Activated CD8-positive, alpha-beta T cell treated with anti-CD3 and anti-CD28 coated beads, Interleukin-2, amount 10 ng/mL, durations not matched to agents 7 days and 5 days (primary cell): ENCODE results near the gene DIAPH2. TPM values are rescaled to one million over a fixed set of nuclear protein-coding genes. Genes with fewer than 3 reads are reported as not detected.

Experiments used
- ATAC-seq: fragments of 150-1000 bp; cut with Tn5 transposase; one replicate; pipeline ENCODE4 v1.10.0; 2021; ENCODE audit warnings: moderate library complexity
- CTCF ChIA-PET: fragments of 350-600 bp; sonication (Branson Sonifier 250); formaldehyde crosslinking; loops from one replicate; lab custom pipeline; 2021; ENCODE audit warnings: antibody characterized with exemption; lab: Charles Lee
- POLR2A ChIA-PET: fragments of 350-600 bp; sonication (Branson Sonifier 250); formaldehyde crosslinking; loops from one replicate; lab custom pipeline; 2021; ENCODE audit warnings: antibody characterized with exemption; lab: Charles Lee
- DNase-seq: peaks from one replicate; pipeline ENCODE4 v3.0.0-alpha.2; 2020
- H3K27ac Mint-ChIP-seq: one replicate; pipeline ENCODE4 v1.8.0; 2021; ENCODE audit warnings: mild to moderate bottlenecking, mixed read lengths
- H3K27me3 Mint-ChIP-seq: one replicate; pipeline ENCODE4 v1.8.0; 2021; ENCODE audit warnings: low read depth, mixed read lengths
- H3K36me3 Mint-ChIP-seq: one replicate; pipeline ENCODE4 v1.8.0; 2021; ENCODE audit warnings: low read depth, mixed read lengths
- H3K4me1 Mint-ChIP-seq: one replicate; pipeline ENCODE4 v1.8.0; 2021; ENCODE audit warnings: low read depth, mixed read lengths
- H3K4me3 Mint-ChIP-seq: one replicate; pipeline ENCODE4 v1.8.0; 2021; ENCODE audit warnings: mild to moderate bottlenecking, mixed read lengths
- H3K9me3 Mint-ChIP-seq: one replicate; pipeline ENCODE4 v1.8.0; 2022; ENCODE audit warnings: mixed read lengths; ENCODE audit not compliant: insufficient read depth
- total RNA-seq, 2 experiments: library from RNA; stranded (reverse); gene quantifications; one replicate each; pipeline ENCODE4 v1.2.3, GENCODE V29; 2021

Gene DIAPH2
- total RNA-seq = 10 to 100 TPM; 14.1 to 14.4 TPM

- no peaks in the 10 kb centered on the region for H3K9me3 Mint-ChIP-seq
- POLR2A ChIA-PET = interaction anchor here (1.0 kb wide), 1 partner anchor 9 kb away, joined by 7 read pairs; no protein-coding TSS in a partner anchor
- peak; percentile 86 for DNase-seq
- ATAC-seq = peak; percentile 94
- H3K27me3 Mint-ChIP-seq = no peaks in the 10 kb centered on the region
- H3K27ac Mint-ChIP-seq = peak within 1 kb of the TSS; percentile 95
- H3K4me3 Mint-ChIP-seq = peak within 1 kb of the TSS; percentile 95
- CTCF ChIA-PET = no interaction called here
- peaks cover 25% of the 10 kb centered on the region for H3K4me1 Mint-ChIP-seq
- peaks cover 4% of the 10 kb centered on the region for H3K36me3 Mint-ChIP-seq
These were observed at the start of gene DIAPH2 for GRCh38 chrX:96684339-96685209. DIAPH2 (plus strand) TSS chrX:96684842.

- H3K4me1 Mint-ChIP-seq = no peaks in the 10 kb centered on the region
- H3K27ac Mint-ChIP-seq = no peak overlapping the region
- no peak overlapping the region for H3K4me3 Mint-ChIP-seq
- H3K27me3 Mint-ChIP-seq = no peaks in the 10 kb centered on the region
- H3K9me3 Mint-ChIP-seq = no peaks in the 10 kb centered on the region
- ATAC-seq (no peak), DNase-seq (no peak)
- no peaks in the 10 kb centered on the region for H3K36me3 Mint-ChIP-seq
- ChIA-PET POLR2A (no interaction called here), CTCF (no interaction called here)
These were observed 34.6 kb upstream of the DIAPH2 start for GRCh38 chrX:96650023-96650422.

GRCh38 chrX:96655947-96656623 is 28.6 kb upstream of the DIAPH2 start:
- Mint-ChIP-seq H3K27ac (no peak overlapping the region), H3K27me3 (no peaks in the 10 kb centered on the region), H3K4me1 (no peaks in the 10 kb centered on the region), H3K36me3 (no peaks in the 10 kb centered on the region), H3K4me3 (no peak overlapping the region), H3K9me3 (no peaks in the 10 kb centered on the region)
- ChIA-PET CTCF (no interaction called here), POLR2A (no interaction called here)
- no peak for ATAC-seq
- no peak for DNase-seq

- H3K4me3 Mint-ChIP-seq = no peak overlapping the region
- POLR2A ChIA-PET = no interaction called here
- H3K36me3 Mint-ChIP-seq = no peaks in the 10 kb centered on the region
- ATAC-seq (no peak), DNase-seq (peak; percentile 18)
- H3K27me3 Mint-ChIP-seq = no peaks in the 10 kb centered on the region
- H3K27ac Mint-ChIP-seq = peak overlapping the region; percentile 71
- H3K9me3 Mint-ChIP-seq = no peaks in the 10 kb centered on the region
- peaks cover 23% of the 10 kb centered on the region for H3K4me1 Mint-ChIP-seq
- CTCF ChIA-PET = interaction anchor here (1.2 kb wide), 1 partner anchor 88 kb away, joined by 3 read pairs; no protein-coding TSS in a partner anchor
These were observed 2.1 kb upstream of the DIAPH2 start for GRCh38 chrX:96682516-96682915.

- DNase-seq = no peak
- Mint-ChIP-seq H3K27me3 (no peaks in the 10 kb centered on the region), H3K36me3 (peaks cover 2% of the 10 kb centered on the region)
These were observed 674 bp upstream of the DIAPH2 start for GRCh38 chrX:96683997-96684338.

GRCh38 chrX:96685210-96686099 is 813 bp downstream of the DIAPH2 start:
- ChIA-PET POLR2A (no interaction called here), CTCF (no interaction called here)
- Mint-ChIP-seq H3K4me1 (peaks cover 25% of the 10 kb centered on the region), H3K27ac (peak overlapping the region; percentile 95), H3K36me3 (peaks cover 5% of the 10 kb centered on the region), H3K4me3 (peak overlapping the region; percentile 95), H3K9me3 (no peaks in the 10 kb centered on the region), H3K27me3 (no peaks in the 10 kb centered on the region)
- DNase-seq (peak; percentile 56), ATAC-seq (peak; percentile 54)

More at GRCh38 chrX:96683997-96684338, 674 bp upstream of the DIAPH2 start:
- peak overlapping the region; percentile 95 for H3K4me3 Mint-ChIP-seq
- POLR2A ChIA-PET = interaction anchor here (1.0 kb wide), 1 partner anchor 10 kb away, joined by 7 read pairs; no protein-coding TSS in a partner anchor
- peak overlapping the region; percentile 95 for H3K27ac Mint-ChIP-seq
- CTCF ChIA-PET = no interaction called here
- no peak for ATAC-seq
- H3K9me3 Mint-ChIP-seq = no peaks in the 10 kb centered on the region
- peaks cover 25% of the 10 kb centered on the region for H3K4me1 Mint-ChIP-seq

- peaks cover 5% of the 10 kb centered on the region for H3K36me3 Mint-ChIP-seq
- POLR2A ChIA-PET = no interaction called here
- H3K4me1 Mint-ChIP-seq = peaks cover 20% of the 10 kb centered on the region
- H3K27ac Mint-ChIP-seq = no peak overlapping the region
- CTCF ChIA-PET = no interaction called here
- no peaks in the 10 kb centered on the region for H3K27me3 Mint-ChIP-seq
- no peak overlapping the region for H3K4me3 Mint-ChIP-seq
- no peaks in the 10 kb centered on the region for H3K9me3 Mint-ChIP-seq
- DNase-seq (no peak), ATAC-seq (no peak)
These were observed 3.1 kb downstream of the DIAPH2 start for GRCh38 chrX:96687776-96688175.

- H3K4me3 Mint-ChIP-seq = no peak overlapping the region
- ChIA-PET POLR2A (no interaction called here), CTCF (no interaction called here)
- H3K9me3 Mint-ChIP-seq = no peaks in the 10 kb centered on the region
- peaks cover 5% of the 10 kb centered on the region for H3K36me3 Mint-ChIP-seq
- H3K4me1 Mint-ChIP-seq = peaks cover 17% of the 10 kb centered on the region
- H3K27me3 Mint-ChIP-seq = no peaks in the 10 kb centered on the region
- no peak overlapping the region for H3K27ac Mint-ChIP-seq
- ATAC-seq (no peak), DNase-seq (no peak)
These were observed 4.1 kb downstream of the DIAPH2 start for GRCh38 chrX:96688789-96689188.

GRCh38 chrX:96689991-96690390 is 5.3 kb downstream of the DIAPH2 start:
- no peaks in the 10 kb centered on the region for H3K9me3 Mint-ChIP-seq
- POLR2A ChIA-PET = no interaction called here

GRCh38 chrX:96692454-96692853 is 7.8 kb downstream of the DIAPH2 start:
- CTCF ChIA-PET = no interaction called here
- H3K27ac Mint-ChIP-seq = no peak overlapping the region

More at GRCh38 chrX:96689991-96690390, 5.3 kb downstream of the DIAPH2 start:
- CTCF ChIA-PET = no interaction called here
- Mint-ChIP-seq H3K27ac (no peak overlapping the region), H3K4me1 (peaks cover 10% of the 10 kb centered on the region), H3K36me3 (peaks cover 5% of the 10 kb centered on the region), H3K27me3 (no peaks in the 10 kb centered on the region), H3K4me3 (no peak overlapping the region)
- no peak for DNase-seq
- no peak for ATAC-seq

GRCh38 chrX:96692890-96693289 is 8.2 kb downstream of the DIAPH2 start:
- Mint-ChIP-seq H3K4me3 (no peak overlapping the region), H3K27ac (no peak overlapping the region), H3K4me1 (no peaks in the 10 kb centered on the region), H3K9me3 (no peaks in the 10 kb centered on the region), H3K36me3 (peaks cover 3% of the 10 kb centered on the region), H3K27me3 (no peaks in the 10 kb centered on the region)
- DNase-seq = no peak
- no peak for ATAC-seq
- CTCF ChIA-PET = no interaction called here
- POLR2A ChIA-PET = interaction anchor here (1.9 kb wide), 1 partner anchor 8 kb away, joined by 7 read pairs; the partner anchor contains the start of gene DIAPH2

More at GRCh38 chrX:96692454-96692853, 7.8 kb downstream of the DIAPH2 start:
- no peak for ATAC-seq
- DNase-seq = no peak
- Mint-ChIP-seq H3K36me3 (peaks cover 5% of the 10 kb centered on the region), H3K9me3 (no peaks in the 10 kb centered on the region), H3K4me3 (no peak overlapping the region), H3K4me1 (peaks cover 2% of the 10 kb centered on the region), H3K27me3 (no peaks in the 10 kb centered on the region)
- POLR2A ChIA-PET = interaction anchor here (1.9 kb wide), 1 partner anchor 8 kb away, joined by 7 read pairs; the partner anchor contains the start of gene DIAPH2
